IMR-90 (cell line): ENCODE data around the gene MRPS7.

ENCODE experiments used
- CEBPB ChIP-seq: IDR thresholded peaks from 2 replicates; pipeline ENCODE4 v1.6.1; 2012; ENCODE audit warnings: low read depth, low read length, improper control_type of control experiment
- MAZ ChIP-seq: IDR thresholded peaks from 2 replicates; pipeline ENCODE4 v1.6.1; 2012; ENCODE audit warnings: low read depth, mild to moderate bottlenecking, low read length, improper control_type of control experiment, moderate library complexity, borderline replicate concordance
- MXI1 ChIP-seq: IDR thresholded peaks from 2 replicates; pipeline ENCODE4 v1.6.1; 2012; ENCODE audit warnings: low read depth, mild to moderate bottlenecking, low read length, moderate library complexity, borderline replicate concordance
- NFE2L2 ChIP-seq: fragments of 150-350 bp; IDR thresholded peaks from 2 replicates; pipeline ENCODE4 v1.6.1; 2016; ENCODE audit warnings: low read depth, mild to moderate bottlenecking, low read length
- POLR2A ChIP-seq: IDR thresholded peaks from 2 replicates; pipeline ENCODE4 v1.6.1; 2012; ENCODE audit warnings: mild to moderate bottlenecking, low read depth, low read length
- RCOR1 ChIP-seq: IDR thresholded peaks from 2 replicates; pipeline ENCODE4 v1.6.1; 2012; ENCODE audit warnings: mild to moderate bottlenecking, low read length, improper control_type of control experiment; ENCODE audit not compliant: insufficient replicate concordance
- SMC3 ChIP-seq: fragments of 150-350 bp; IDR thresholded peaks from 2 replicates; pipeline ENCODE4 v1.6.1; 2016; ENCODE audit warnings: low read depth, mild to moderate bottlenecking, antibody characterized with exemption, low read length, moderate library complexity
- TF ChIP-seq, protein P1 (sequence below): conservative IDR thresholded peaks from 2 replicates; pipeline ENCODE4 v1.5.1; 2012; ENCODE audit warnings: mild to moderate bottlenecking, low read depth, low read length, improper control_type of control experiment

DNA sequence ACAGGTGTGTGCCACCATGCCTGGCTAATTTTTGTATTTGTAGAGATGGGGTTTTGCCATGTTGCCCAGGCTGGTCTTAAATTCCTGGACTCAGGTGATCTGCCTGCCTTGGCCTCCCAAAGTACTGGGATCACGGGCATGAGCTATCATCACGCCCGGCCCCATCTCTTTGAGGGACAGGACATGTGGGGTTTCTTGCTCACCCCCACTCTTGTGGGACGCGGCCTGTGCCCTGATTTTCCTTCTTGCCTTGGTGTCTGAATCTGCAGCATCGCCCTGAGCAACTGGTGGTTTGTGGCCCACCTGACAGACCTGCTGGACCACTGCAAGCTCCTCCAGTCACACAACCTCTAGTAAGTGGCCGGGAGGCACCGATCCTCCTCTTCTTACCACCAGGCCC, 30.6 kb upstream of the MRPS7 start:
- TF ChIP-seq, protein P1, sequence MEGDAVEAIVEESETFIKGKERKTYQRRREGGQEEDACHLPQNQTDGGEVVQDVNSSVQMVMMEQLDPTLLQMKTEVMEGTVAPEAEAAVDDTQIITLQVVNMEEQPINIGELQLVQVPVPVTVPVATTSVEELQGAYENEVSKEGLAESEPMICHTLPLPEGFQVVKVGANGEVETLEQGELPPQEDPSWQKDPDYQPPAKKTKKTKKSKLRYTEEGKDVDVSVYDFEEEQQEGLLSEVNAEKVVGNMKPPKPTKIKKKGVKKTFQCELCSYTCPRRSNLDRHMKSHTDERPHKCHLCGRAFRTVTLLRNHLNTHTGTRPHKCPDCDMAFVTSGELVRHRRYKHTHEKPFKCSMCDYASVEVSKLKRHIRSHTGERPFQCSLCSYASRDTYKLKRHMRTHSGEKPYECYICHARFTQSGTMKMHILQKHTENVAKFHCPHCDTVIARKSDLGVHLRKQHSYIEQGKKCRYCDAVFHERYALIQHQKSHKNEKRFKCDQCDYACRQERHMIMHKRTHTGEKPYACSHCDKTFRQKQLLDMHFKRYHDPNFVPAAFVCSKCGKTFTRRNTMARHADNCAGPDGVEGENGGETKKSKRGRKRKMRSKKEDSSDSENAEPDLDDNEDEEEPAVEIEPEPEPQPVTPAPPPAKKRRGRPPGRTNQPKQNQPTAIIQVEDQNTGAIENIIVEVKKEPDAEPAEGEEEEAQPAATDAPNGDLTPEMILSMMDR = no peak
- TF ChIP-seq RCOR1 = no peak
- TF ChIP-seq NFE2L2 = no peak
- no peak for TF ChIP-seq POLR2A
- TF ChIP-seq SMC3 = no peak
- TF ChIP-seq CEBPB = no peak
- TF ChIP-seq MXI1 = no peak
- TF ChIP-seq MAZ = no peak
